A549 (cell line): ENCODE results near the gene CASP8. TPM values are rescaled to one million over a fixed set of nuclear protein-coding genes. Genes with fewer than 3 reads are reported as not detected.

ENCODE experiments used
- ATAC-seq, 2 experiments: fragments of 200-7000 bp in 1 of 2; fragments of >200 bp in 1 of 2; cut with Nextera tagmentation in 1 of 2; cut with Tn5 transposase in 1 of 2; 3 replicates each; pipeline versions ENCODE4 v1.8.0 to v1.9.1; 2018 to 2020; ENCODE audit warnings: mild to moderate bottlenecking in 1 of 2, moderate library complexity in 1 of 2
- CTCF ChIA-PET: fragments of 300-600 bp; sonication (Branson Sonifier 250); formaldehyde crosslinking; extraction: SDS; loops from one replicate; lab custom pipeline; 2021; ENCODE audit warnings: antibody characterized with exemption, inconsistent platforms; lab: Yijun Ruan, JAX
- POLR2A ChIA-PET: fragments of 350-600 bp; formaldehyde crosslinking; extraction: SDS; loops from one replicate; lab custom pipeline; 2021; ENCODE audit warnings: antibody characterized with exemption, inconsistent platforms; lab: Yijun Ruan, JAX
- DNase-seq, 2 experiments: peaks; one replicate each; pipeline versions ENCODE4 v3.0.0 to v3.0.0-alpha.2; 2011 to 2016; ENCODE audit warnings: low read depth in 1 of 2, low spot score in 1 of 2
- FAIRE-seq: peaks from 2 replicates; lab custom pipeline; 2011; peaks lifted over from hg19 to GRCh38; lab: Jason Lieb, UNC
- H3K27ac ChIP-seq, 2 experiments: fragments of >200 bp; sonication (Bioruptor Twin); formaldehyde crosslinking; 3 replicates each; pipeline ENCODE4 v1.5.1; 2016 to 2017
- H3K4me1 ChIP-seq: fragments of >200 bp; sonication (Bioruptor Twin); formaldehyde crosslinking; 3 replicates; pipeline ENCODE4 v1.6.1; 2016
- H3K4me2 ChIP-seq: fragments of >200 bp; sonication (Bioruptor Twin); formaldehyde crosslinking; 3 replicates; pipeline ENCODE4 v1.6.1; 2016
- H3K4me3 ChIP-seq: fragments of >200 bp; sonication (Bioruptor Twin); formaldehyde crosslinking; 3 replicates; pipeline ENCODE4 v1.5.1; 2016
- H3K9me3 ChIP-seq: fragments of >200 bp; sonication (Bioruptor Twin); formaldehyde crosslinking; 3 replicates; pipeline ENCODE4 v1.6.1; 2016
- BCL3 ChIP-seq: fragments of >200 bp; sonication (Bioruptor Twin); formaldehyde crosslinking; IDR thresholded peaks from 3 replicates; pipeline ENCODE4 v1.6.1; 2016
- CBX8 ChIP-seq: fragments of 200-600 bp; sonication (generic); IDR thresholded peaks from 2 replicates; pipeline ENCODE4 v1.6.1; 2016
- CEBPB ChIP-seq, 2 experiments: fragments of >200 bp in 1 of 2; sonication (Bioruptor Twin) in 1 of 2; formaldehyde crosslinking in 1 of 2; IDR thresholded peaks; 2 replicates each; pipeline ENCODE4 v1.6.1; 2012 to 2016
- CTCF ChIP-seq: fragments of >200 bp; sonication (Bioruptor Twin); formaldehyde crosslinking; IDR thresholded peaks from 3 replicates; pipeline ENCODE4 v1.5.1; 2016
- ELK1 ChIP-seq: fragments of 150-350 bp; IDR thresholded peaks from 2 replicates; pipeline ENCODE4 v1.6.1; 2014; ENCODE audit warnings: low read depth, mild to moderate bottlenecking, low read length
- EP300 ChIP-seq, 2 experiments: fragments of >200 bp; sonication (Bioruptor Twin); formaldehyde crosslinking; IDR thresholded peaks; 2 replicates in 1 of 2; 3 replicates in 1 of 2; pipeline ENCODE4 v1.6.1; 2016 to 2017
- FOXS1 ChIP-seq: fragments of 250-450 bp; sonication (Bioruptor Pico); IDR thresholded peaks from 2 replicates; pipeline ENCODE4 v1.5.0; 2020; ENCODE audit warnings: mild to moderate bottlenecking, moderate library complexity
- GATA3 ChIP-seq: IDR thresholded peaks from 2 replicates; pipeline ENCODE4 v1.6.1; 2012; ENCODE audit warnings: borderline replicate concordance
- HEYL ChIP-seq: fragments of 250-450 bp; sonication (Bioruptor Pico); IDR thresholded peaks from 2 replicates; pipeline ENCODE4 v1.8.0; 2021; ENCODE audit warnings: mild to moderate bottlenecking, moderate library complexity
- HOXA7 ChIP-seq: fragments of 250-450 bp; sonication (Bioruptor Pico); IDR thresholded peaks from 2 replicates; pipeline ENCODE4 v1.5.0; 2020; ENCODE audit warnings: mild to moderate bottlenecking, moderate library complexity
- HOXB13 ChIP-seq: fragments of 250-450 bp; sonication (Bioruptor Pico); IDR thresholded peaks from 2 replicates; pipeline ENCODE4 v1.5.0; 2020; ENCODE audit warnings: low read depth, mild to moderate bottlenecking, moderate library complexity
- JUN ChIP-seq, 2 experiments: fragments of >200 bp; sonication (Bioruptor Twin); formaldehyde crosslinking; IDR thresholded peaks; 2 replicates in 1 of 2; 3 replicates in 1 of 2; pipeline ENCODE4 v1.6.1; 2016 to 2017
- JUNB ChIP-seq: fragments of >200 bp; sonication (Bioruptor Twin); formaldehyde crosslinking; IDR thresholded peaks from 2 replicates; pipeline ENCODE4 v1.6.1; 2016
- KDM1A ChIP-seq: fragments of 200-600 bp; sonication (generic); IDR thresholded peaks from 2 replicates; pipeline ENCODE4 v1.6.1; 2016; ENCODE audit warnings: low read depth, mild to moderate bottlenecking
- KDM5A ChIP-seq: fragments of 200-600 bp; sonication (generic); IDR thresholded peaks from 2 replicates; pipeline ENCODE4 v1.6.1; 2016; ENCODE audit warnings: antibody characterized with exemption, mild to moderate bottlenecking
- MAFK ChIP-seq: fragments of 450-650 bp; IDR thresholded peaks from 2 replicates; pipeline ENCODE4 v1.6.1; 2014; ENCODE audit not compliant: partially characterized antibody
- MAZ ChIP-seq: fragments of 150-350 bp; IDR thresholded peaks from 2 replicates; pipeline ENCODE4 v1.6.1; 2014; ENCODE audit warnings: antibody characterized with exemption, low read depth, low read length, borderline replicate concordance
- NFE2L2 ChIP-seq: fragments of 150-350 bp; conservative IDR thresholded peaks from 2 replicates; pipeline ENCODE4 v1.6.1; 2014; ENCODE audit warnings: low read length
- NR3C1 ChIP-seq: fragments of >200 bp; sonication (Bioruptor Twin); formaldehyde crosslinking; IDR thresholded peaks from 3 replicates; pipeline ENCODE4 v1.6.1; 2017
- PBX3 ChIP-seq: IDR thresholded peaks from 2 replicates; pipeline ENCODE4 v1.6.1; 2012
- POLR2A ChIP-seq: IDR thresholded peaks from 2 replicates; pipeline ENCODE4 v1.6.1; 2012; ENCODE audit warnings: mild to moderate bottlenecking, low read length
- RAD21 ChIP-seq, 2 experiments: fragments of >200 bp in 1 of 2; sonication (Bioruptor Twin) in 1 of 2; formaldehyde crosslinking in 1 of 2; IDR thresholded peaks in 1 of 2; conservative IDR thresholded peaks in 1 of 2; 2 replicates in 1 of 2; 3 replicates in 1 of 2; pipeline ENCODE4 v1.6.1; 2012 to 2018; ENCODE audit warnings: inconsistent platforms in 1 of 2
- RARB ChIP-seq: fragments of 250-450 bp; sonication (Bioruptor Pico); IDR thresholded peaks from 2 replicates; pipeline ENCODE4 v1.8.0; 2021; ENCODE audit warnings: mild to moderate bottlenecking, moderate library complexity
- REST ChIP-seq: fragments of 200-600 bp; sonication (generic); IDR thresholded peaks from 2 replicates; pipeline ENCODE4 v1.6.1; 2016; ENCODE audit warnings: antibody characterized with exemption, mild to moderate bottlenecking, moderate library complexity
- RNF2 ChIP-seq: fragments of 200-600 bp; sonication (generic); IDR thresholded peaks from 2 replicates; pipeline ENCODE4 v1.6.1; 2016; ENCODE audit warnings: low read depth, mild to moderate bottlenecking, antibody characterized with exemption, moderate library complexity, borderline replicate concordance
- SMC3 ChIP-seq: fragments of >200 bp; sonication (Bioruptor Twin); formaldehyde crosslinking; IDR thresholded peaks from 3 replicates; pipeline ENCODE4 v1.6.1; 2018; ENCODE audit warnings: inconsistent platforms
- TFCP2L1 ChIP-seq: fragments of 250-450 bp; sonication (Bioruptor Pico); IDR thresholded peaks from 2 replicates; pipeline ENCODE4 v1.5.0; 2021; ENCODE audit warnings: mild to moderate bottlenecking
- ZFP36 ChIP-seq: fragments of 450-650 bp; IDR thresholded peaks from 2 replicates; pipeline ENCODE4 v1.6.1; 2014; ENCODE audit warnings: borderline replicate concordance; ENCODE audit not compliant: partially characterized antibody
- ZNF302 ChIP-seq: fragments of 250-450 bp; sonication (Bioruptor Pico); IDR thresholded peaks from 2 replicates; pipeline ENCODE4 v1.9.0; 2021; ENCODE audit warnings: inconsistent platforms, mild to moderate bottlenecking, moderate library complexity
- ZSCAN20 ChIP-seq: fragments of 250-450 bp; sonication (Bioruptor Pico); IDR thresholded peaks from 2 replicates; pipeline ENCODE4 v1.8.0; 2022; ENCODE audit warnings: mild to moderate bottlenecking, moderate library complexity
- WGBS: methylation state at CpG from one replicate; pipeline ENCODE4 v1.1.6; 2017; ENCODE audit errors: missing lambda C conversion rate; 5-methylcytosine and 5-hydroxymethylcytosine counted together
- polyA plus RNA-seq, 4 experiments: library from polyadenylated mRNA; depleted of rRNA in 3 of 4; stranded (reverse); fragments of >200 nt; fragmentation: RNase III in 1 of 4; extraction: RNeasy Plus Mini Kit Qiagen cat#74134 plus additional on column Dnase treatment in 1 of 4; gene quantifications; 2 replicates in 3 of 4; 3 replicates in 1 of 4; pipeline ENCODE4 v1.2.3, GENCODE V29; 2011 to 2017

Gene CASP8
- polyA plus RNA-seq, 2 of the 4 experiments (the other 2 are of a cell fraction), result 40.2 to 65.2 TPM

- WGBS, result 94% methylated on average over 5 of the region's 5 CpGs
- no peak overlapping the region for H3K4me2 ChIP-seq
- ATAC-seq, result peak in 1 of 2 experiments; percentile 71; a peak in 3 of 6 replicates
- H3K4me3 ChIP-seq, result no peak overlapping the region
- FAIRE-seq, result no peak
- no peak for DNase-seq
- no peak overlapping the region for H3K27ac ChIP-seq
- H3K4me1 ChIP-seq, result no peaks in the 10 kb centered on the region
- TF ChIP-seq EP300 (IDR thresholded peaks at IDR 0.05) (no peak), ZNF302 (CRISPR knock-in tag) (no peak), RAD21 (conservative IDR thresholded peaks at IDR 0.05 in 1 of 2, IDR thresholded peaks at IDR 0.05 in 1 of 2) (no peak), ZSCAN20 (no peak), NFE2L2 (no peak), NR3C1 (no peak), REST (no peak), HEYL (CRISPR knock-in tag) (no peak), PBX3 (no peak), POLR2A (no peak), TFCP2L1 (no peak), KDM1A (no peak), RARB (CRISPR knock-in tag) (no peak), SMC3 (no peak)
- CTCF ChIA-PET, result interaction anchor here (1.4 kb wide), 1 partner anchor 18 kb away, joined by 3 read pairs; no protein-coding TSS in a partner anchor
- H3K9me3 ChIP-seq, result no peaks in the 10 kb centered on the region
- POLR2A ChIA-PET, result no interaction called here
Observed at GRCh38 chr2:201275990-201276389, 15.7 kb downstream of the CASP8 start.

GRCh38 chr2:201276511-201276910, 16.2 kb downstream of the CASP8 start:
- POLR2A ChIA-PET, result no interaction called here
- TF ChIP-seq NFE2L2 (no peak), CBX8 (no peak), RARB (CRISPR knock-in tag) (no peak), PBX3 (no peak), JUN (IDR thresholded peaks at IDR 0.05) (no peak), ZNF302 (CRISPR knock-in tag) (no peak), HOXB13 (no peak), MAZ (no peak), BCL3 (no peak), JUNB (no peak), KDM5A (no peak), ELK1 (no peak), GATA3 (no peak), CEBPB (IDR thresholded peaks at IDR 0.05) (no peak), FOXS1 (CRISPR knock-in tag) (no peak), CTCF (no peak), MAFK (no peak), RNF2 (no peak), HOXA7 (no peak), ZFP36 (no peak)
- TF ChIP-seq, all 56 proteins: peak for 0
- Histone ChIP-seq H3K4me3 (no peak overlapping the region), H3K4me2 (no peak overlapping the region), H3K4me1 (no peaks in the 10 kb centered on the region), H3K9me3 (no peaks in the 10 kb centered on the region), H3K27ac (no peak overlapping the region)
- 86% methylated on average over 6 of the region's 6 CpGs for WGBS
- CTCF ChIA-PET, result interaction anchor here (1.4 kb wide), 1 partner anchor 18 kb away, joined by 3 read pairs; no protein-coding TSS in a partner anchor
- DNase-seq, result no peak
- FAIRE-seq, result no peak
- no peak for ATAC-seq
